Osteocyte (in vitro differentiated cells): ENCODE results near the gene ACOXL. TPM values are rescaled to one million over a fixed set of nuclear protein-coding genes. Genes with fewer than 3 reads are reported as not detected.

Source experiments
- DNase-seq: peaks from one replicate; pipeline ENCODE4 v3.0.0; 2021; ENCODE audit warnings: mixed read lengths; ENCODE audit not compliant: unreplicated experiment; ENCODE audit errors: extremely low spot score
- H3K27ac Mint-ChIP-seq: one replicate; pipeline ENCODE4 v1.8.0; 2021; ENCODE audit warnings: mild to moderate bottlenecking, mixed read lengths; ENCODE audit not compliant: unreplicated experiment
- H3K27me3 Mint-ChIP-seq: one replicate; pipeline ENCODE4 v1.8.0; 2021; ENCODE audit warnings: mixed read lengths; ENCODE audit not compliant: unreplicated experiment
- H3K36me3 Mint-ChIP-seq: one replicate; pipeline ENCODE4 v1.8.0; 2021; ENCODE audit warnings: mixed read lengths; ENCODE audit not compliant: unreplicated experiment
- H3K4me1 Mint-ChIP-seq: one replicate; pipeline ENCODE4 v1.8.0; 2021; ENCODE audit warnings: mixed read lengths; ENCODE audit not compliant: unreplicated experiment
- H3K4me3 Mint-ChIP-seq: one replicate; pipeline ENCODE4 v1.8.0; 2021; ENCODE audit warnings: mild to moderate bottlenecking, moderate library complexity, mixed read lengths; ENCODE audit not compliant: unreplicated experiment
- H3K9me3 Mint-ChIP-seq: one replicate; pipeline ENCODE4 v1.8.0; 2021; ENCODE audit warnings: mixed read lengths; ENCODE audit not compliant: unreplicated experiment
- CTCF ChIP-seq: fragments of 200-600 bp; sonication (generic); IDR thresholded peaks from 2 replicates; pipeline ENCODE4 v1.5.0; 2021; ENCODE audit warnings: antibody characterized with exemption, mild to moderate bottlenecking, moderate library complexity
- total RNA-seq: library from RNA; stranded (reverse); gene quantifications from 2 replicates; pipeline ENCODE4 v1.2.1, GENCODE V29; 2021

The ACOXL gene
- total RNA-seq, 1 donor from 2014 or later: not detected

- peak; percentile 62 for DNase-seq
- H3K27me3 Mint-ChIP-seq: peaks cover 76% of the 10 kb centered on the region
- H3K36me3 Mint-ChIP-seq: no peaks in the 10 kb centered on the region
- no peak overlapping the region for H3K27ac Mint-ChIP-seq
- no peak overlapping the region for H3K4me3 Mint-ChIP-seq
- TF ChIP-seq CTCF: no peak
- H3K9me3 Mint-ChIP-seq: no peaks in the 10 kb centered on the region
- no peaks in the 10 kb centered on the region for H3K4me1 Mint-ChIP-seq
Measured at GRCh38 chr2:110864731-110865130, 132.4 kb downstream of the ACOXL start.

- Mint-ChIP-seq H3K4me1 (no peaks in the 10 kb centered on the region), H3K9me3 (no peaks in the 10 kb centered on the region), H3K27me3 (peaks cover 73% of the 10 kb centered on the region), H3K27ac (no peak overlapping the region), H3K4me3 (no peak overlapping the region), H3K36me3 (no peaks in the 10 kb centered on the region)
- no peak for TF ChIP-seq CTCF
- peak; percentile 10 for DNase-seq
Measured at GRCh38 chr2:110865188-110865587, 132.8 kb downstream of the ACOXL start.

- H3K27ac Mint-ChIP-seq: no peak overlapping the region
- H3K36me3 Mint-ChIP-seq: no peaks in the 10 kb centered on the region
- H3K27me3 Mint-ChIP-seq: peaks cover 73% of the 10 kb centered on the region
- TF ChIP-seq CTCF: no peak
- peak; percentile 73 for DNase-seq
- no peak overlapping the region for H3K4me3 Mint-ChIP-seq
- no peaks in the 10 kb centered on the region for H3K4me1 Mint-ChIP-seq
- H3K9me3 Mint-ChIP-seq: no peaks in the 10 kb centered on the region
Measured at GRCh38 chr2:110866045-110866444, 133.7 kb downstream of the ACOXL start.

GRCh38 chr2:110866466-110866865 lies 134.1 kb downstream of the ACOXL start:
- no peak for TF ChIP-seq CTCF
- H3K27ac Mint-ChIP-seq: no peak overlapping the region
- peak; percentile 71 for DNase-seq
- no peaks in the 10 kb centered on the region for H3K9me3 Mint-ChIP-seq
- H3K36me3 Mint-ChIP-seq: no peaks in the 10 kb centered on the region
- H3K27me3 Mint-ChIP-seq: peaks cover 72% of the 10 kb centered on the region
- no peaks in the 10 kb centered on the region for H3K4me1 Mint-ChIP-seq
- no peak overlapping the region for H3K4me3 Mint-ChIP-seq

GRCh38 chr2:110867078-110867477 lies 134.7 kb downstream of the ACOXL start:
- no peaks in the 10 kb centered on the region for H3K9me3 Mint-ChIP-seq
- no peak for TF ChIP-seq CTCF
- no peak overlapping the region for H3K27ac Mint-ChIP-seq
- no peak overlapping the region for H3K4me3 Mint-ChIP-seq
- no peaks in the 10 kb centered on the region for H3K36me3 Mint-ChIP-seq
- H3K4me1 Mint-ChIP-seq: no peaks in the 10 kb centered on the region
- peak; percentile 60 for DNase-seq
- peaks cover 67% of the 10 kb centered on the region for H3K27me3 Mint-ChIP-seq
